ENCODE measurements around the gene ZNG1A.
"Not testable (repeated sequence)": the region's sequence is repeated elsewhere in the genome, so short reads cannot be mapped to it uniquely, and the experiment has no call there.

GRCh38 chr9:219036-219435 lies 40.2 kb upstream of the ZNG1A start:
- TF ChIP-seq CTCF (conservative IDR thresholded peaks at IDR 0.05; ENCODE audit: low read depth, low read length); EZH2phosphoT487 (IDR thresholded peaks at IDR 0.05; ENCODE audit: borderline replicate concordance, low read length); EZH2 (IDR thresholded peaks at IDR 0.05; ENCODE audit: low read length, unreplicated experiment): not testable (repeated sequence)
